HG03060 (cell line): ENCODE measurements around the gene ANXA1.
"Not testable (repeated sequence)": the region's sequence is repeated elsewhere in the genome, so short reads cannot be mapped to it uniquely, and the experiment has no call there.

ENCODE experiments used
- ATAC-seq: cut with Tn5 transposase; IDR thresholded peaks from one replicate; pipeline ENCODE4 v1.9.1; 2021; ENCODE audit warnings: low read depth, moderate number of reproducible peaks; ENCODE audit not compliant: unreplicated experiment

ANXA1 gene

GRCh38 chr9:73151653-73152542 is at the start of gene ANXA1:
TSS of gene ANXA1 (plus strand) at chr9:73151865. CDS start at chr9:73158536, 6,671 bp downstream.
- no peak for ATAC-seq

- ATAC-seq = no peak
Measured at GRCh38 chr9:73104342-73104741, 47.3 kb upstream of the ANXA1 start.

GRCh38 chr9:73104921-73105320 is 46.7 kb upstream of the ANXA1 start:
- ATAC-seq = no peak

- ATAC-seq = not testable (repeated sequence)
Measured at GRCh38 chr9:73107489-73108069, 44.1 kb upstream of the ANXA1 start.

GRCh38 chr9:73114058-73114457 is 37.6 kb upstream of the ANXA1 start:
- no peak for ATAC-seq

- ATAC-seq = no peak
Measured at GRCh38 chr9:73114958-73115357, 36.7 kb upstream of the ANXA1 start.

GRCh38 chr9:73116031-73116430 is 35.6 kb upstream of the ANXA1 start:
- peak; percentile 49 for ATAC-seq

GRCh38 chr9:73116880-73117279 is 34.8 kb upstream of the ANXA1 start:
- ATAC-seq = no peak

- no peak for ATAC-seq
Measured at GRCh38 chr9:73118286-73118685, 33.4 kb upstream of the ANXA1 start.

- no peak for ATAC-seq
Measured at GRCh38 chr9:73118898-73119554, 32.6 kb upstream of the ANXA1 start.

GRCh38 chr9:73121375-73121935 is 30.2 kb upstream of the ANXA1 start:
- no peak for ATAC-seq

GRCh38 chr9:73125651-73126050 is 26.0 kb upstream of the ANXA1 start:
- ATAC-seq = no peak

- ATAC-seq = no peak
Measured at GRCh38 chr9:73129941-73130685, 21.6 kb upstream of the ANXA1 start.

GRCh38 chr9:73131461-73131860 is 20.2 kb upstream of the ANXA1 start:
- ATAC-seq = no peak

GRCh38 chr9:73132034-73132776 is 19.5 kb upstream of the ANXA1 start:
- peak; percentile 83 for ATAC-seq

GRCh38 chr9:73133022-73133651 is 18.5 kb upstream of the ANXA1 start:
- no peak for ATAC-seq

- peak; percentile 53 for ATAC-seq
Measured at GRCh38 chr9:73133921-73134407, 17.7 kb upstream of the ANXA1 start.

GRCh38 chr9:73135394-73135793 is 16.3 kb upstream of the ANXA1 start:
- no peak for ATAC-seq

GRCh38 chr9:73137286-73137899 is 14.3 kb upstream of the ANXA1 start:
- ATAC-seq = no peak
